Stimulated activated CD8-positive, alpha-beta memory T cell treated with anti-CD3 and anti-CD28 coated beads, Interleukin-12 subunit alpha, Interleukin-12 subunit beta, amount 100 ng/mL, for 1 hour (primary cell): ENCODE measurements around the gene RASA4B.
"Not testable (repeated sequence)": the region's sequence is repeated elsewhere in the genome, so short reads cannot be mapped to it uniquely, and the experiment has no call there.

Experiments used
- DNase-seq: peaks from one replicate; pipeline ENCODE4 v3.0.0-alpha.2; 2020; ENCODE audit warnings: low read depth

Gene RASA4B

GRCh38 chr7:102473271-102473991 lies 44.1 kb downstream of the RASA4B start:
- no peak for DNase-seq

DNA sequence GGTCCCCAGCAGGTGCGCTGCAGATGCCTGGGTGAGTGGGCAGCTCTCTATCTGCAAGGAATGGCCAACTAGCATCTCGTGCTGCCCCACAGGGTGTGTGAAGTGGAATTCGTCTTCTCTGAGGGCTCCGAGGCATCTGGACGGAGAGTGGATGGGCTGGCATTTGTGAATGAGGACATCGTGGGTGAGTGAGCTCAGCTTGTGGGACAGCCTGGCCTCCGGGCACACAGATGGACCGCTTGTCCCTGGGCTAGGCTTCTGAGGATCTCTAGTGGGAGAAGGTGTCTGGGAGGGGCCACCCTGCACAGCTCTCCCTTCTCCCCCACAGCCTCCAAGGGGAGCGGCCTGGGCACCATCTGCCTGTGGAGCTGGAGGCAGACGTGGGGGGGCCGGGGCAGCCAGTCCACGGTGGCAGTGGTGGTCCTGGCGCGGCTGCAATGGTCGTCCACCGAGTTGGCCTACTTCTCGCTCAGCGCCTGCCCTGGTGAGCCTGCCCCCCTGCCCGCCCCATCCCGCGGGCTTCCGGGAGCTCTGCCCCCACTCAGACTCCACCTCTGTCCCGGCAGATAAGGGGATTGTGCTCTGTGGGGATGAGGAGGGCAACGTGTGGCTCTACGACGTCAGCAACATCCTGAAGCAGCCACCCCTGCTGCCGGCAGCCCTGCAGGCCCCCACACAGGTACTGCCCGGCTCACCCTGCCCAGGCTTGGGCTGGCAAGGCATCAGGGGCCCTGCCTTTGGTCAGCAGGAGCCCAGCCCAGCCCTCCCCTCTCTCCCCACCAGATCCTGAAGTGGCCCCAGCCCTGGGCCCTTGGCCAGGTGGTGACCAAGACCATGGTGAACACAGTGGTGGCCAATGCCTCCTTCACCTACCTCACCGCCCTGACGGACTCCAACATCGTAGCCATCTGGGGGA lies 45.2 kb downstream of the RASA4B start:
- DNase-seq: no peak

DNA sequence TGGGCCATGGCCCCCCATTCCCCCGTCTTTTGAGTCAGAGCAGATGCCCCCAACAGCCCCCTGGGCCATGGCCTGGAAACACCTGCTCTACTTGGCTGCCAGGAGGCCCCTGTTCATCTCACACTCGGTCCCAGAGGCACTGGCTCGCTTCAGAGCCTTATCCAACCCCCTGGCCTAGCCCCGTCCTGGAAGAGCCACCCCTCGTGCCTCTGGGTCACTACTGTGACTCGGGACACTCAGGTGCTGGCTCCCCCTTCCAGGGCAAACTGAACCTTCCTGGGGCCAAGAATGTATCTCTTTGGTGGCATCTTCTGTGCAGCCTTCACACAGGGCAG lies 45.8 kb downstream of the RASA4B start:
- DNase-seq: no peak

- DNase-seq: no peak
Measured at GRCh38 chr7:102469972-102470825, 47.4 kb downstream of the RASA4B start.

DNA sequence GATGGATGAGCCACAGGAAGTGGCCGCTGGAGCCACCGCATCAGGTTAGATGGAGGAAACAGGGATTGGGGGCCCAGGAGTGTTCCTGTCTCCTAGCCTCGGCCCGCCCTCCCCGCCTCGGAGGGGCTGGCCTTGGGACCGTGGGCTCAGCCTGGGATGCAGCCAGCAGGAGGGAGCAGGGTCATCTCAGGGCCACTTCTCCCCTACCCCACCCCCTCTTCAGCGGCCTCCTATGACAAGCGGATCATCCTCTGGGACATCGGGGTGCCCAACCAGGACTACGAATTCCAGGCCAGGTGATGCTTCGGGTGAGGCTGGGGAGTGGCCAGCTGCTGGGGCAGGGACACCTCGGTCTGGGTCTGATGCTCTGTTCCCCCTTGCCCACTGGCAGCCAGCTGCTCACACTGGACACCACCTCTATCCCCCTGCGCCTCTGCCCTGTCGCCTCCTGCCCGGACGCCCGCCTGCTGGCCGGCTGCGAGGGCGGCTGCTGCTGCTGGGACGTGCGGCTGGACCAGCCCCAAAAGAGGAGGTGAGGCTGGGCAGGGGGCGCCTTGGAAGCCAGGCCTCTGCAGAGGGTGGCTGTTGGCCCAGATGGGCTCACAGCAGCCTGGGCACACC lies 48.1 kb downstream of the RASA4B start:
- no peak for DNase-seq

- DNase-seq: no peak
Measured at GRCh38 chr7:102468478-102469350, 48.9 kb downstream of the RASA4B start.

- no peak for DNase-seq
Measured at GRCh38 chr7:102467581-102468477, 49.7 kb downstream of the RASA4B start.

DNA sequence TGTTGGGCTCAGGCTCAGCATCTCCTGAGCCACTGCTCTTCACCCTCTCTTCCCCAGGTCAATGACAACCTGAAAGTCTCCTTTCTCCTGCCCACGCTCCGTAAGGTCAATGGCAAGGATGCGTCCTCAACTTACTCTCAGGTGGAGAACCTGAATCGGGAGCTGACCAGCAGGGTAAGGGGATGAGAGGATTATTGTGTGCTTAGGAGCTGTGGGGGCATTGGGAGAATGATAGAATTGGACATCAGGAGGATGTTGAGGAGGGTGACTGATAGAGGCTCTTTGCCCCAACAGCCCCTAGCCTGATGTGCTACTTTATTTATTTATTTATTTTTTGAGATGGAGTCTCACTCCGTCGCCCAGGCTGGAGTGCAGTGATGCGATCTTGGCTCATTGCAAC lies 51.5 kb downstream of the RASA4B start:
- no peak for DNase-seq

DNA sequence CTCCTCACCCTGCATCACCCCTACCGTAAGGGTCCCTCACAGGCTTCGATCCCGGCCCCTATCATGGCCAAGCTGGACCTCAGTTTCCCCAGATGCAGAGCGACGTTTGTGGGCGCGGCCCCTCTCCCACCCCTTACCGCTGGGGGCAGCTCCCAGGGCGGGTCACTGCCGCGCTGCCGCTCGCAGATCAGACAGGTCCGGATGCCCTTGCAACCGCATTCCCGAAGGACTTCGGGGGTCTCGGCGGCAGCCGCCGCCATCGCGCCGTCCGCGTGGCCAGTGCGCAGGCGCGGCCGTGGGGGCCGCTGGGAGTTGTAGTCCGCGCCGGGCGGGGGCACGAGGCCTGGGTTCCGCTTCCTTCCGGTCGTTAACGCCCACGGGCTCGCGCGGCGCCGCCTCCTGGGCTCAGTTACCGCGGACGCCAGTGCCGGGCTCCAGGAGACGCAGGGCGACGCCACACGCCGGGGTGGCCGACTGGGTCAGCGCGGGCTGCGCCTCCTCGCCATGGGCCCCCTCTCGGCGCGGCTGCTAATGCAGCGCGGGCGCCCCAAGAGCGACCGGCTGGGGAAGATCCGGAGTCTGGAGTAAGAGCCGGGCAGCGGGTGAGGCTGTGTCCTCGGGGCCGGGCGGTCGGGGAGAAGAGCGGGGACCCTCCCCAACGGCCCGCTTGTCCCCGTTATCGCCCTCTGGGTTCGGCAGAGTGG lies 52.8 kb downstream of the RASA4B start, which contains the start of the genes ALKBH4 and LRWD1:
Gene ALKBH4, minus strand, starts transcription at position 287 of the 704 bp plus-strand sequence. Its CDS starts 27 bp downstream, at position 260.
Gene LRWD1, plus strand, starts transcription at position 408 of the 704 bp plus-strand sequence. Its CDS starts 97 bp downstream, at position 505.
- peak; percentile 88 for DNase-seq

GRCh38 chr7:102463841-102464576 lies 53.6 kb downstream of the RASA4B start:
- no peak for DNase-seq

DNA sequence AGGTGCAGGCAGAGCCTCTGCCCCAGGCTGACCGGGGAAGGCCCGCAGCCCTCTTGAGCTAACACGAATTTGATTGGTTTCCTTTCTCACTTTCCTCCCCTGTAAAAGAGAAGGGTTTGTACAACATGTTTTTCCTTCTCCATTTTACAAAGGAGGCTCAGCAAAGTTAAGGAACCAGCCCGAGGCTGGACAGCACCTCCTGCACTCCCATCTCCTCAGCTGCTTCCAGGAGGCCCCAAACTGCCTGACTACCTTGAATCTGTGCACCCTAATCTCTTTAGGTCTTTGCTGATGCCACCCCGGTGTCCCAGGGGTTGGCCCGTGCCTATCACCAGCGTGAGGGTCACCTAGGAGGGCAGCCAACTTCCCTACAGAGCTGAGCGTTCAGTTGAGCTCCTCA lies 57.1 kb downstream of the RASA4B start:
- no peak for DNase-seq

DNA sequence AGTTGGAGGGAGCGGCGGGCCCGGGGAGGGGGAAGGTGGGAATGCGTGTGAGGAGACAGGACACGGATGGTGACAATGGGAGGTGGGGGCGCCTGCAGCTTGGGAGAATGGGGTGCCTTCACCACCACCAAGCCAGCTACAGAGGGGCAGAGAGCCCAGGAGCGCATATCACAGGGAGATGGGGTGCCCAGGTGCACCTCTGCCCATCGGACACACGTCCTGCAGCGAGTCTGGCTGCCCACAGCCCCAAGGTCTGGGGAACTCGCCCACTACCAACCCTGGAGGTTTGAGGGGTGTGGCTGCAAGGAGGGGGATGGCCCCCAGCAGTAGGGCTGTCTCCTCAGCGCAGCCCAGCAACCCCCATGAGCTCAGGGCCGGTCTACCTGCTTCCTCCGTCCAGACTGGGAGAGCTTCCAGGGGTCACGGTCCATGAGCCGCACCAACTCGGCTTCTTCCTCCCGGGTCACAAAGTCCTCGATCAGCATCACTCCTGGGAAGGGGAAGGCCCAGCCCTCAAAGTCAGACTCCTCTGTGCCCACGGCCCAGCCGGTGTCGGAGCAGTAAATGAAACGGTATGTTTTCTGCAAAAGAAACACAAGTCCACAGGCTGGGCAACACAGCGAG lies 58.2 kb downstream of the RASA4B start:
- DNase-seq: no peak

- no peak for DNase-seq
Measured at GRCh38 chr7:102457352-102457924, 60.1 kb downstream of the RASA4B start.

DNA sequence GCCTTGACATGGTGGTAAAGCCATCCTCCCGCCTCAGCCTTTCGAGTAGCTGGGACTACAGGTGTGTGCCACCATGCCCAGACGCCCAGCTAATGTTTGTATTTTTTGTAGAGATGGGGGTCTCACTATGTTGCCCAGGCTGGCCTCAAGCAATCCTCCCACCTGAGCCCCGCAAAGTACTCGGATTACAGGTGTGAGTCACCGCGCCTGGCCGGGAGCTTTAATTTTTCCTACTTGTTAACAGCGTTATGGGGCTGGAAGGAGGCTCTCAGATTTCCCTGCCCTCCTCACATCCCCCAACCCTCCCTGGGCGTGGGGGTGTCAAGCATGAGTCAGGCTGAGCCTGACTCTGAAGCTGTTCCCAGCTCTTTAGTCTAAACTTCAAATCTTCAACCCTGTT lies 61.2 kb downstream of the RASA4B start:
- DNase-seq: no peak

DNA sequence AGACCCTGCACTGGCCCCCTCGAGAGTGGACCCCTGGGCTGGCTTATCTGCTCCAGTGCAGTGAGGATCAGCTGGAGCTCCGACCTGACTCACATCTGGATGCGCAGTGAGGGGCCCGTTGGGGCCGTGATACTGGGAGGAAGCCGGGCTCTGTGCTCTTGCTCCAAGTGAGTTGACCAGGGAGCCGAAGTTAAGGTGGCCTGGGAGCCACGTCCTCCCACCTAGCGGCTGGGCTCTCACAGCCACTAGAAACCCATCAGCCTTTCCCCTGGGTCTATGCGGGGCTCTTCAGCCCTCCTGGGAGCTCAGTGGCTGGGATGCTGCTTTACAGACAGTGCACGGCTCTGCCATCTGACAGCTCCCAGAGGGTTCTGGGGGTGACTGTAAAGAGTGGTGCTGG lies 62.0 kb downstream of the RASA4B start:
- DNase-seq: no peak

- not testable (repeated sequence) for DNase-seq
Measured at GRCh38 chr7:102454932-102455331, 62.6 kb downstream of the RASA4B start.

DNA sequence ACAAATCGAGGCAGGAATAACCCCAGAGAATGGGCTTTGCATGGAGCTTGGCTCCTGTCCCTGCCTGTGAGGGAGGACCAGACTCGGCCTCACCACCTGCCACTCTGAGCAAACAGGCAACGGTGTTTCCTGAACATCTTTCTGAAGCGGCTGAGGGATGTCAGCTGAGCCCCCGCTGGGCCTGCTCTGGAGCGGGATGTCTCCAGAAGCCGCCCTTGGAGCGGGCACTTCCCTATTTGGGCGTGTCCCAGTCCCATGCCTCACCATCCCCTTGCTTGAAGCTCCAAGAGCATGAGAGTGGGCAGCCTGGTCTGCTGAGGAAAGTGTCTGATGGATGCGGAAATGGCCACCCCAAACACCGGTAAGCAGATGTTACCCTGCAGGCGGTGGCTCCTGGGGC lies 63.1 kb downstream of the RASA4B start:
- DNase-seq: no peak
